ENCODE results near the gene SLC9A1. TPM values are rescaled to one million over a fixed set of nuclear protein-coding genes. Genes with fewer than 3 reads are reported as not detected.
"Not testable (repeated sequence)": the region's sequence is repeated elsewhere in the genome, so short reads cannot be mapped to it uniquely, and the experiment has no call there.

Gene SLC9A1
- total RNA-seq, 1 experiment from 2014 or later, result 27.5 TPM

DNA sequence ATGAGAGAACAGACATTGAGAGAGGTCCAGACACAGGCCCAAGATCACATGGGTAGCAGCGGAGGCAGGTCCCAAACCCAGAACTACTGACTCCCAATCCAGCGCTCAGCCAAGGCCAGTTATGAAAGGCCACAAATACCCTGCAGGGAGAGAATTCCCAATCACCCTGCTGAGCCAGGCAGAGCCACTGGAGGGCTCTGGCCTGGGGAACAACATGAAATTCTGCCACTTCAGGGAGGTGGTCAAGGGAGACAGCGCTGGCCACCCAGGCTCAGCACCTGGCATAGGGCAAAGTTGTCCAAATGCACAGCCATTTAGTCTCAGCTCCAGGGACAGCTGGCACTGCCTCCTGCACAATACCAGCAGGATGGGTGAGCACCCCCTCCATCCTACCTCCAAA, 27.5 kb downstream of the SLC9A1 start:
- no peak for DNase-seq
- TF ChIP-seq, protein P1, sequence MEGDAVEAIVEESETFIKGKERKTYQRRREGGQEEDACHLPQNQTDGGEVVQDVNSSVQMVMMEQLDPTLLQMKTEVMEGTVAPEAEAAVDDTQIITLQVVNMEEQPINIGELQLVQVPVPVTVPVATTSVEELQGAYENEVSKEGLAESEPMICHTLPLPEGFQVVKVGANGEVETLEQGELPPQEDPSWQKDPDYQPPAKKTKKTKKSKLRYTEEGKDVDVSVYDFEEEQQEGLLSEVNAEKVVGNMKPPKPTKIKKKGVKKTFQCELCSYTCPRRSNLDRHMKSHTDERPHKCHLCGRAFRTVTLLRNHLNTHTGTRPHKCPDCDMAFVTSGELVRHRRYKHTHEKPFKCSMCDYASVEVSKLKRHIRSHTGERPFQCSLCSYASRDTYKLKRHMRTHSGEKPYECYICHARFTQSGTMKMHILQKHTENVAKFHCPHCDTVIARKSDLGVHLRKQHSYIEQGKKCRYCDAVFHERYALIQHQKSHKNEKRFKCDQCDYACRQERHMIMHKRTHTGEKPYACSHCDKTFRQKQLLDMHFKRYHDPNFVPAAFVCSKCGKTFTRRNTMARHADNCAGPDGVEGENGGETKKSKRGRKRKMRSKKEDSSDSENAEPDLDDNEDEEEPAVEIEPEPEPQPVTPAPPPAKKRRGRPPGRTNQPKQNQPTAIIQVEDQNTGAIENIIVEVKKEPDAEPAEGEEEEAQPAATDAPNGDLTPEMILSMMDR (conservative IDR thresholded peaks at IDR 0.05), result peak; percentile 45; the same call in 1 of the 2 replicates
- no peak for TF ChIP-seq EZH2 (IDR thresholded peaks at IDR 0.05; ENCODE audit: low read depth)
- Histone ChIP-seq H4K20me1 (ENCODE audit: insufficient read depth) (no peaks in the 10 kb centered on the region), H3K9me3 (ENCODE audit: insufficient read depth, low read depth) (no peaks in the 10 kb centered on the region), H3F3A (ENCODE audit: insufficient read depth, low read depth) (no peaks in the 10 kb centered on the region; the same call in 1 of the 2 replicates), H3K4me2 (no peak overlapping the region), H3K4me1 (replicated peaks; ENCODE audit: insufficient read depth) (peaks cover 8% of the 10 kb centered on the region), H3K4me3 (no peak overlapping the region), H2AFZ (no peak overlapping the region), H3K9me2 (ENCODE audit: insufficient read depth) (no peaks in the 10 kb centered on the region), H3K79me2 (ENCODE audit: low read depth) (no peaks in the 10 kb centered on the region), H3K27ac (no peak overlapping the region), H3K36me3 (ENCODE audit: low read depth) (no peaks in the 10 kb centered on the region), H3K27me3 (ENCODE audit: insufficient read depth, low read depth) (no peaks in the 10 kb centered on the region)
- intact Hi-C loops (cut with micrococcal nuclease; ENCODE audit: unreplicated experiment), result no loop called here
- BruUV-seq (replicated peaks), result no TSS peak
- CTCF ChIA-PET, result no interaction called here
- POLR2A ChIA-PET (ENCODE audit: unreplicated experiment), result no interaction called here

DNA sequence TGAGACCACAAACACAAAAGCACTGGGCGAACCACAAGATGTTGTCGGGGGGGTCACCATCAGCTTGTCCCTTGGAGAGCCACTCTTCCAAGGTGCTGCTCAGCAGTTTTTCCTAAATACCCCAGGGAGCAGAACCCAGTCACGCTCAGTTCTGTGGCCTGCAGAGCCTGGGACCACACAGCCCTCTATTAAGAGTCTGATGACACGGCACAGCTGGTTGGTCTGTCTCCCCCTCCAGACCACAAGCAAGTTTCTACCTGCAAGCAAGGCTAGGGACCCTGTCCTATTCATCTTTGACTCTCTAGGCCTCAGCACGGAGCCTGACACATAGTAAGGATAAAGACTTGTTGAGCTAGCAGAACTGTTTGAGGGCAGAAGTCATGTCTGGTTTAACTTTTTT, 28.5 kb downstream of the SLC9A1 start:
- Histone ChIP-seq H3K9me2 (ENCODE audit: insufficient read depth) (no peaks in the 10 kb centered on the region), H3K27me3 (ENCODE audit: insufficient read depth, low read depth) (no peaks in the 10 kb centered on the region), H4K20me1 (ENCODE audit: insufficient read depth) (no peaks in the 10 kb centered on the region), H3K4me3 (no peak overlapping the region), H3K4me2 (no peak overlapping the region), H2AFZ (no peak overlapping the region), H3K36me3 (ENCODE audit: low read depth) (no peaks in the 10 kb centered on the region), H3F3A (ENCODE audit: insufficient read depth, low read depth) (no peaks in the 10 kb centered on the region; the same call in 1 of the 2 replicates), H3K9me3 (ENCODE audit: insufficient read depth, low read depth) (no peaks in the 10 kb centered on the region), H3K79me2 (ENCODE audit: low read depth) (no peaks in the 10 kb centered on the region), H3K4me1 (replicated peaks; ENCODE audit: insufficient read depth) (peaks cover 14% of the 10 kb centered on the region), H3K27ac (no peak overlapping the region)
- intact Hi-C loops (cut with micrococcal nuclease; ENCODE audit: unreplicated experiment), result no loop called here
- no peak for DNase-seq
- BruUV-seq (replicated peaks), result no TSS peak
- TF ChIP-seq, protein P1 (conservative IDR thresholded peaks at IDR 0.05), result no peak
- TF ChIP-seq EZH2 (IDR thresholded peaks at IDR 0.05; ENCODE audit: low read depth), result no peak
- CTCF ChIA-PET, result no interaction called here
- POLR2A ChIA-PET (ENCODE audit: unreplicated experiment), result no interaction called here

DNA sequence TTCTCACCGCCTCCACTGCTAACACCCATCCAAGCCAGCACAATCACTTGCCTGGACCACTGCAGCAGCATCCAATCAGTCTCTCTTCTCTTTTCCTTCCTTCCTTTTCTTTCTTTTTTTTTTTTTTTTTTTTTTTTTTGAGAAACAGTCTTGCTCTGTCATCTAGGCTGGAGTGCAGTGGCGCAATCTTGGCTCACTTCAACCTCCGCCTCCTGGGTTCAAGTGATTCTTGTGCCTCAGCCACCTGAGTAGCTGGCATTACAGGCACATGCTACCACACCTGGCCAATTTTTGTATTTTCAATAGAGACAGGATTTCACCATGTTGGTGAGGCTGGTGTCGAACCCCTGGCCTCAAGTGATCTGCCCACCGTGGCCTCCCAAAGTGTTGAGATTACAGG, 29.8 kb downstream of the SLC9A1 start:
- POLR2A ChIA-PET (ENCODE audit: unreplicated experiment), result interaction anchor here (0.7 kb wide), 1 partner anchor 95 kb away, joined by 16 read pairs; no protein-coding TSS in a partner anchor
- H2AFZ ChIP-seq; H3K79me2 ChIP-seq (ENCODE audit: low read depth); H3K27ac ChIP-seq; H3K9me3 ChIP-seq (ENCODE audit: insufficient read depth, low read depth); CTCF ChIA-PET; DNase-seq; H3K36me3 ChIP-seq (ENCODE audit: low read depth); H4K20me1 ChIP-seq (ENCODE audit: insufficient read depth); H3K27me3 ChIP-seq (ENCODE audit: insufficient read depth, low read depth); H3K9me2 ChIP-seq (ENCODE audit: insufficient read depth); H3K4me2 ChIP-seq; H3K4me3 ChIP-seq; H3F3A ChIP-seq (ENCODE audit: insufficient read depth, low read depth); intact Hi-C loops (cut with micrococcal nuclease; ENCODE audit: unreplicated experiment); BruUV-seq (replicated peaks): not testable (repeated sequence)
- H3K4me1 ChIP-seq (replicated peaks; ENCODE audit: insufficient read depth), result peaks cover 14% of the 10 kb centered on the region

DNA sequence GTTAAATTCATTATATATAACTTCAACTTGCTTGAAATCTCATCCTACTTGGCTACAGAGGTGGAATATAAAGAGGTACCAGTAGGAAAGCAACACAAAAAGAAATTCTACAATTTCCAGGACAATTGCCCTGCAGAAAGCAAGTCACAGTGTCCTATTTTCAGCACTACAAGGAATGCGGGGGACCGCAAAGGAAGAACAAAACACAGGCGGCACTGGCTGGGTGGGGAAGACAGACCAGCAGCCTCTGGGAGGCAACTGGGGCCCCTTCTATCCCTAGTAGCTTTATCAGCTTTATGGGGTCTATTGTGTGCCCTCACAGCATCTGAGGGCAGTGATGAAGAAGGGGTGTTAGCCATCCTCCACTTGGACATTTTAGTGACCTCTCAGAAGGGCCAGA, 30.5 kb downstream of the SLC9A1 start:
- Histone ChIP-seq H3K27ac (no peak overlapping the region), H3K4me2 (no peak overlapping the region), H3K36me3 (ENCODE audit: low read depth) (no peaks in the 10 kb centered on the region), H3K27me3 (ENCODE audit: insufficient read depth, low read depth) (no peaks in the 10 kb centered on the region), H3K4me3 (no peak overlapping the region), H4K20me1 (ENCODE audit: insufficient read depth) (no peaks in the 10 kb centered on the region), H2AFZ (no peak overlapping the region), H3K79me2 (ENCODE audit: low read depth) (no peaks in the 10 kb centered on the region), H3K9me3 (ENCODE audit: insufficient read depth, low read depth) (no peaks in the 10 kb centered on the region), H3K9me2 (ENCODE audit: insufficient read depth) (no peaks in the 10 kb centered on the region), H3K4me1 (replicated peaks; ENCODE audit: insufficient read depth) (peaks cover 21% of the 10 kb centered on the region), H3F3A (ENCODE audit: insufficient read depth, low read depth) (no peaks in the 10 kb centered on the region; the same call in 1 of the 2 replicates)
- BruUV-seq (replicated peaks), result no TSS peak
- POLR2A ChIA-PET (ENCODE audit: unreplicated experiment), result no interaction called here
- CTCF ChIA-PET, result no interaction called here
- intact Hi-C loops (cut with micrococcal nuclease; ENCODE audit: unreplicated experiment), result no loop called here
- no peak for DNase-seq
- TF ChIP-seq, protein P1 (conservative IDR thresholded peaks at IDR 0.05), result no peak
